Anterior cingulate cortex (tissue), 58 donors: ENCODE data around the gene LSS.
"Not testable (repeated sequence)": the region's sequence is repeated elsewhere in the genome, so short reads cannot be mapped to it uniquely, and the experiment has no call there.

Experiments
- DNase-seq, 58 donors: peaks; one replicate each; lab custom pipeline; 2025; lab: John Stamatoyannopoulos, UW

LSS gene

GRCh38 chr21:46157396-46157986, 71.1 kb downstream of the LSS start:
- DNase-seq = no peak

- no peak for DNase-seq
These were observed 71.9 kb downstream of the LSS start for GRCh38 chr21:46156678-46157077.

GRCh38 chr21:46156378-46156645, 72.3 kb downstream of the LSS start:
- no peak for DNase-seq

GRCh38 chr21:46155514-46156377, 72.8 kb downstream of the LSS start, which contains the start of gene FTCD:
FTCD (minus strand) TSS chr21:46155579; CDS start chr21:46155523, 56 bp downstream.
- DNase-seq = no peak

GRCh38 chr21:46154955-46155513, 73.5 kb downstream of the LSS start:
- DNase-seq = no peak

- no peak for DNase-seq
These were observed 74.2 kb downstream of the LSS start for GRCh38 chr21:46154155-46154954.

GRCh38 chr21:46153247-46154154, 75.1 kb downstream of the LSS start:
- peak in 26 of 58 donors; percentile 4 to 65 (median 31) for DNase-seq

- no peak for DNase-seq
These were observed 75.7 kb downstream of the LSS start for GRCh38 chr21:46152927-46153246.

- DNase-seq = no peak
These were observed 76.3 kb downstream of the LSS start for GRCh38 chr21:46151989-46152926.

GRCh38 chr21:46151261-46151988, 77.1 kb downstream of the LSS start:
- no peak for DNase-seq

GRCh38 chr21:46150491-46151121, 78.0 kb downstream of the LSS start:
- DNase-seq = peak in 9 of 58 donors; percentile 5 to 51 (median 36)

- no peak for DNase-seq
These were observed 78.5 kb downstream of the LSS start for GRCh38 chr21:46150073-46150472.

- no peak for DNase-seq
These were observed 79.2 kb downstream of the LSS start for GRCh38 chr21:46149205-46149901.

- DNase-seq = no peak
These were observed 80.5 kb downstream of the LSS start for GRCh38 chr21:46148106-46148505.

GRCh38 chr21:46147429-46147828, 81.1 kb downstream of the LSS start:
- not testable (repeated sequence) for DNase-seq

GRCh38 chr21:46146856-46147255, 81.7 kb downstream of the LSS start:
- no peak for DNase-seq
